GM21447 (cell line): Measurements from ENCODE around the gene UBP1.
"Not testable (repeated sequence)": the region's sequence is repeated elsewhere in the genome, so short reads cannot be mapped to it uniquely, and the experiment has no call there.

Experiments
- ATAC-seq: cut with Tn5 transposase; IDR thresholded peaks from one replicate; pipeline ENCODE4 v1.9.1; 2021; ENCODE audit not compliant: unreplicated experiment

The UBP1 gene, protein sequence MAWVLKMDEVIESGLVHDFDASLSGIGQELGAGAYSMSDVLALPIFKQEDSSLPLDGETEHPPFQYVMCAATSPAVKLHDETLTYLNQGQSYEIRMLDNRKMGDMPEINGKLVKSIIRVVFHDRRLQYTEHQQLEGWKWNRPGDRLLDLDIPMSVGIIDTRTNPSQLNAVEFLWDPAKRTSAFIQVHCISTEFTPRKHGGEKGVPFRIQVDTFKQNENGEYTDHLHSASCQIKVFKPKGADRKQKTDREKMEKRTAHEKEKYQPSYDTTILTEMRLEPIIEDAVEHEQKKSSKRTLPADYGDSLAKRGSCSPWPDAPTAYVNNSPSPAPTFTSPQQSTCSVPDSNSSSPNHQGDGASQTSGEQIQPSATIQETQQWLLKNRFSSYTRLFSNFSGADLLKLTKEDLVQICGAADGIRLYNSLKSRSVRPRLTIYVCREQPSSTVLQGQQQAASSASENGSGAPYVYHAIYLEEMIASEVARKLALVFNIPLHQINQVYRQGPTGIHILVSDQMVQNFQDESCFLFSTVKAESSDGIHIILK

DNA sequence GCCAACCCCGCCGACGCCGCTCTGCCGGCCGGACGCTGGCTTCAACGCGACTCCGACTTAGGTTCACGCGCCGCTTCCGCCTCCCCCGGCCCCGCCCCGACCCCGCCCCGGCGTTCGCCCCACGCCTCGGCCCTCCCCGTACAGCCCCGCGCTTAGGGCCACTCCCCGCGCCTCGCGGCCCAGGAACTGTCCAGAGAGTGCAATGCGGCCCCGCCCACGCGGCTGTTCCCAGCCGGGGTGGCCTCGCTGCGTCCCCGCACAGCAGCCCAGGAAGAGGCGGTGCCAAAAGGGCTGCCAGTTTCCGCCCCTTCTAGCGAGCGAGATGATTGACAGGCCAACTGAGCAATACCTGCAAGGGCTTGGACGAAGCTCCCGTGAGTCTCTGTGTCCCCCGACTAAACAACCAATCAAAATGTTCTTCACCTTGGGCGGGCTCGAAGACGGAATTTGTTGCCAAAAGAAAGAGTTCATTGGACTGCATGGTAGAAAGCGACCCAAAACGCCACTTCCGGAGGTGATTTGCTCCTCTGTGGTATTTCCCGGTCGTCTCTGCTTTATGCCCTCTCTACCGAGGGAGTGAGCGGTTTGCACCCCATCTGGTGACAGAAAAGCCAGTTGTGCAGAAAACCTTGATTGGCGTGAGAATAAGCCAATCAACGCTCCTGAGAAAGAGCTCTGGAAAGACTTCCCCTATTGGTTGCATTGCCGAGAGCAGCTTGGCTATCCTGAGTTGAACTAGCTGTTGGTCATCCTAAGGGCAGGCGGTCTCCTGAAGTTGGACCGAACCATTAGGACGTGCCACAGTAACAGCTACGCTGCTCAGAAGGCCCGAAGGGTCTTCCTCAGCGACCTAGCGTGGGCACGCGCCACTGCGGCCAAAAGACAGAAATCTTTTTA, at the start of gene UBP1:
UBP1 (minus strand) TSS at position 78 of the 897 bp plus-strand sequence. CDS start 557 bp downstream, outside the sequence.
- peak; percentile 80 for ATAC-seq

DNA sequence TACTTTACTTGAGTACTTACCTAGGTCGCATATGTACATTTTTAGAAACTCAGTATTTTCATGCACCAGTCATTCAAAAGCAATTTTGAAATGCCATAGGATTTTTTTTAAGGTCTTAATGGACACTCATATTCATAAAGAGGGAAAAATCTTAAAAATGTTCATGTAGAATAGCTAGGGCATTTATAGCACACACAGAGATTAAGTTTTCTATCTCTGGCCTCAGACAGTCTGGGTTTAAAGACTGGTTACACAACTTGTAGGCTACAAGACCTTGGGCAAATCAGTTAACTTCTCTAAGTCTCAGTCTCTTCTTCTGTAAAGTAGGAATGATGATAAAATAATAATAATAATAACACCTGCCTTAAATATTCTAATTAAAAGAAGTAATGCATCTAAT, 48.5 kb upstream of the UBP1 start:
- ATAC-seq = no peak

DNA sequence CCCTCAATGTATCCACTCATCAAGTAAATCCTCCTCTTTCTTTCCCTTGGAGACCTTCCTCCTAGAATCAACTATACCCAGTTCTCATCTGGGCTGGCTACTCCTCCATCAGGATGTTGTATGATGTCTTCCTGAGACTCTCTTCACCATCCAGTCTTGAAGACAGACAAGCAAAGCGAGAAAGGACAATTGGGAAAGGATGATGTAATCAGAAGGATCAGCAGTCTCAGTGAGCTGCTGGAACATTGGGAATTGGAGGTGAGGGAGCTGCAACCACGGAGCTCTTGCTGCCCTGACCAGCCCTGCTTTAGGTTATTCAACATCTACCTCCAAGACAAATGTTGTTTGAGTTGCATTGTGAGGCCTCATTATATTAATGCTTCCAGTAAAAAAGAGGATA, 48.0 kb upstream of the UBP1 start:
- ATAC-seq = no peak

DNA sequence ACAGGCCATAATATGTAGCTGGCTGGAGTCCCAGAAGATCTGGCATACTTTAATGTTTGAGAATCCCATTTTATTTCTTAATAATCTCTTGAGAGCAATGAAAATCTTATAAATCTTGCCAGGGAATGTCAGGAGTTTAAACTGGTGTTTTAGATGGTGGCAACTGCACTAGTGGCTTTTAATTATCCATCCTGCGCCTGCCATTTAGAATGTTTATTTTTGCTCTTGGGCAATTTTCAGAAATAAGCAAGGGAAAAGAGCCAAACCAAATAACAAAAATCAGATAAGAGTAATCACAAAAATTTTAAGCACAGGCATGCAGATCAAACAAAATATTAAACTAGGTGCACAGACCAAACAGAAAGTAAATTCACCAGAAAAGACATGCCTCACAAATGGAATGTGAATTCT, 41.9 kb upstream of the UBP1 start:
- no peak for ATAC-seq

DNA sequence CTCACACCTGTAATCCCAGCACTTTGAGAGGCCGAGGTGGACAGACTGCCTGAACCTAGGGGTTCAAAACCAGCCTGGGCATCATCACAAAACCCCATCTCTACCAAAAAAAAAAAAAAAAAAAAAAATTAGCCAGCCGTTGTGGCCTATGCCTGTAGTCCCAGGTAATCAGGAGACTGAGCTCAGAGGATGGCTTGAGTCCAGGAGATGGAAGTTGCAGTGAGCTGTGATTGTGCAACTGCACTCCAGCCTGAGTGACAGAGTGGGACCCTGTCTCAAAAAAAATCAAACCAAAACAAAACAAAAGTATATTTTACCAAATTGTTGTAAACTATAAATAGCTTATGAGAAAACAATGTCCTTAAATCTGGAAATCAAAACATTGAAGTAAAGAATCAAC, 34.7 kb upstream of the UBP1 start:
- ATAC-seq = no peak

DNA sequence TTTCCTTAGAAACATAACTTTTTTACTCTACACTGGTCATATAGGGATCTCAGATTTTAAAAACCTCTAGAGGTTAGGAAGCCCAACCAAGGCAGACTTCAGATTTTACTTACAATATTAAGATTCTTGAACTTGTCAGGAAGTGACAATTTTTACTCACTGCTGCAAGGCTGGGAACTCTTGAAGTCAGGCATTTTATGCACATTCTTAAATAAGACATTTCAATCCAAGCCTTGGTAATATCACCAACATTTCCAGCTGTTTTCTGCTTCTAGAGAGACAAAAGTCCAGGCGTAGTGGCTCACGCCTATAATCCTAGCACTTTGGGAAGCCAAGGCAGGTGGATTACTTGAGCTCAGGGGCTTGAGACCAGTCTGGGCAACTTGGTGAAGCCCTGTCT, 33.6 kb upstream of the UBP1 start:
- no peak for ATAC-seq

DNA sequence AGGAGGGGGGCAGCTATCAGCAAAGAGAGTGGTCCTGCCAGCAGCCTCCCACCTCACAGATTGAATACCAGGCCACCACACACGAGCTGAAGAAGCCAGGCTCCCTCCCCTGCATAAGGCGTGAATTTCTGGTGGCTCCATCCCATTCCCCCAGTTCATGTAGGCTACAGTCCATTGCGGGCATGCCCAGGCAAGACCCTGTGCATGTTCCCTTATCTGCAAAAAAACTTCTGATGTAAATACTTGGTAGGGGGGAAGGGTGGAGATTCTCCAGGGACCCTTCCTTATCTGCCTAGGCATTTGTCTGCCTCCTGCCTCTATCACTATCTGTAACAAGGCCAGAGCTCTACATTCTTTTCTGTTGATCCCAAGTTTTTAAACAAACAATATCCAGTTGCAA, 27.6 kb upstream of the UBP1 start:
- ATAC-seq = no peak

DNA sequence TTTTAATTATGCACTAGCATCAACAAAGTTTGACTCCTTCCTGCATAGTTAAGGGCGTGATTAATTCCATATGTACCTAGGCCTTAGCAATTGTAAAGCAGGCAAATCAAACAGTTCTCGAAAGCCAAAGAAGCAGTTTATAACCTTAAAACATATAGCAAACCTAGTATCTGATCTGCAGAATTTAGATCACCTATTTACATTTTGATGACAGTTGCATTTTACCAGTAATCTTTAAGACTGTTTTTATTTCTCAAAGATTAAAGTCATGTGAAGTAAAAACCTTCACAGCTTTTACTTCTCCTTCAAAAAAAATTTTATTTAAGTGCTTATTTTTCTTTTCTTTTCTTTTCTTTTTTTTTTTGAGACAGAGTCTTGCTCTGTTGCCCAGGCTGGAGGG, 20.9 kb upstream of the UBP1 start:
- no peak for ATAC-seq

DNA sequence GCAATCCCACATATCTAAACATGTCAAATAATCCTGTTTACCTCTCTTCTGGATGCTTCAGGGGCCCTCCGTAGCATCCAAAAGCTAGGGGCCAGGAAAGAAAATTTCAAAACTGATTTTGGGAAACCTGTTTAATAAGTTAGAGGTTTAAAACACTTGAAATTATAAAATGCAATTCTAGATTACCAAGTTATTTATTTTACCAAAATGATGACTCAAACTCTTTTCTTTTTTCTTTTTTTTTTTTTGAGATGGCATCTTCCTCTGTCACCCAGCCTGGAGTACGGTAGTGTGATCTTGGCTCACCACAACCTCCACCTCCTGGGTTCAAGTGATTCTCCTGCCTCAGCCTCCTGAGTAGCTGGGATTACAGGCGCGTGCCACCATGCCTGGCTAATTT, 19.4 kb upstream of the UBP1 start:
- ATAC-seq = not testable (repeated sequence)

DNA sequence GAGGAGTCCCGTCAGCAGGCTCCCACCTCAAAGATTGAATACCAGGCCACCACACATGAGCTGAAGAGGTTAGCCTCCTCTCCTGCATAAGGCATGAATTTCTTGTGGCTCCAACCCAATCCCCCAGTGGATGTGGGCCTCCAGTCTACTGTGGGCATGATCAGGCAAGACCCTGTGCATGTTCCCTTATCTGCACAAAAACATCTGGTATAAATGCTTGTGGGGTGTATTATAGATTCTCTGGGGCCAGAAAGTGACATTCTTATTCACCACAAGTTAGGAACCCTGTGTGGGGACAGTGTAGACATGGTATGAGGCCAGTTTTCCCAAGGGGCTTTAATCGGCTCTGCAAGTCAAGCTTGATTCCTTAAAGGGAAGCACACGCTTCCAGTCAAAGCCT, 18.2 kb upstream of the UBP1 start:
- no peak for ATAC-seq

DNA sequence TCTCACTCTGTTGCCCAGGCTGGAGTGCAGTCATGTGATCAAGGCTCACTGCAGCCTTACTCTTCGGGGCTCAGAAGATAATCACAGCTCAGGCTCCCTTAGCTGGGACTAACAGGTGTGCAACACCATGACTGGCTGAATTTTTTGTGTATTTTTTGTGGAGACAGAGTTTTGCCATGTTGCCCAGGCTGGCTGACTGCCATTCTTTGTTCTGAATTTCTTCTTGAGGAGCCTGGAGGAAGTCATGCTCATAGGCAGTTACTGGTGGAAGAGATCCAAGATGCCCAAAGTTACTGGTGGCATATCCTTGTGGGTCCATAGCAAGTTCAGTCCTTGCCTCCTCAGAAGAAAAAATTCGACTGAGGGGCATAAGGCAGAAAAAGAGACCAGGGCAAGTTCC, 16.6 kb upstream of the UBP1 start:
- ATAC-seq = no peak

DNA sequence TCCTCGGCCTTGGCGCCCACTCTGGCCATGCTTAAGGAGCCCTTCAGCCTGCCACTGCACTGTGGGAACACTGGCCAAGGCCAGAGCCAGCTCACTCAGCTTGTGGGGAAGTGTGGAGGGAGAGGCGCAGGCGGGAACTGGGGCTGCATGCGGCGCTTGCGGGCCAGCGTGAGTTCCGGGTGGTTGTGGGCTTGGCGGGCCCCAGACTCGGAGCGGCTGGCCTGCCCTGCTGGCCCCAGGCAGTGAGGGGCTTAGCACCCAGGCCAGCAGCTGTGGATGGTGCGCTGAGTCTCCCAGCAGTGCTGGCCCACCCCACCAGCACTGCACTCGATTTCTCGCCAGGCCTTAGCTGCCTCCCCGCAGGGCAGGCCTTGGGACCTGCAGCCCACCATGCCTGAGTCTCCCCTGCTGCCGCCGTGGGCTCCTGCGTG, 13.1 kb upstream of the UBP1 start:
- ATAC-seq = no peak

DNA sequence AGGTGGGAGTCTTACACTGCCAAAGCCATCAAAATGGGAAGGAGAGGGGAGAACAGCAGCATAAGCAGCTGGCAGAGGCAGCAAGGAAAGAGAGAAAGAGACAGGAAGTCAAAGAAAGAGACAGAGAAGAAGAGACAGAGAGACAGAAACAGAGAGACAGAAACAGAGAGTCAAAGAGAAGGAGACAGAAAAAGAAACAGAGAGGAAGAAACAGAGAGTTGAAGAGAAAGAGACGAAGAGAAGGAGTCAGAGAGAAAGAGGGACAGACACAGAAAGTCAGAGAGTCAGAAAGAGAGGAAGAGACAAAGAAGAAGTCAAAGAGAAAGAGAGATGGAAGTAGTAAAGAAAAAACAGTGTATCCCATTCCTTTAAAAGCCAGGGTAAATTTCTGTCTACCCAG, 11.8 kb upstream of the UBP1 start:
- ATAC-seq = not testable (repeated sequence)

DNA sequence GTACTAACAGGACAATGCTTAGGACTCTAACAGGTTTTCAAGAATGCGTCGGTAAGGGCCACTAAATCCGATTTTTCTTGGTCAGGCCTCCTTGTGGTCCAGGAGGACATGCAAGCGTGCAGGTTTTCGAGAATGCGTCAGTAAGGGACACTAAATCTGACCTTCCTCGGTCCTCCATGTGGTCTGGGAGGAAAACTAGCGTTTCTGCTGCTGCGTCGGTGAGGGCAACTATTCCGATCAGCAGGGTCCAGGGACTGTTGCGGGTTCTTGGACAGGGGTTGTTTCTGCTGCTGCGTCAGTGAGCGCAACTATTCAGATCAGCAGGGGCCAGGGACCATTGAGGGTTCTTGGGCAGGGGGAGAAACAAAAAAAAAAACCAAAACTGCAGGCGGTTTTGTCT, 7.8 kb upstream of the UBP1 start:
- ATAC-seq = no peak

DNA sequence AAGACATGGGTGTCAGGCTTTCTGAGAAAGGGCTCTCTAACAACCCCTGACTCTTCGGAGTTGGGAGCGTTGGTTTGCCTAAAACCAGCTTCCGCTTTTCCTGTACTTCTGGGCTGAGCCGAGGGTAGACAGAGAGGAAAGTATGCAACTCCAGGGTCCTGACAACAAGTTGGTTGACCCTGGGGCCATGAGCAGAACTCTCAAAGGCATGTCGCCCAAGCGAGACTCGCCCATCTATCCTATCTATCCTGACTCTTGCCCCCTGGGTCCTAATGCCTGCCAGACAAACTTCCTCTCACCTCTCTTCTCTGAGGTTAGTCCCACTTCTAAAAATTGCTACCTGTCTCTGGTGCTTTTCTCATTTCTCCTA, 7.0 kb upstream of the UBP1 start:
- ATAC-seq = not testable (repeated sequence)

DNA sequence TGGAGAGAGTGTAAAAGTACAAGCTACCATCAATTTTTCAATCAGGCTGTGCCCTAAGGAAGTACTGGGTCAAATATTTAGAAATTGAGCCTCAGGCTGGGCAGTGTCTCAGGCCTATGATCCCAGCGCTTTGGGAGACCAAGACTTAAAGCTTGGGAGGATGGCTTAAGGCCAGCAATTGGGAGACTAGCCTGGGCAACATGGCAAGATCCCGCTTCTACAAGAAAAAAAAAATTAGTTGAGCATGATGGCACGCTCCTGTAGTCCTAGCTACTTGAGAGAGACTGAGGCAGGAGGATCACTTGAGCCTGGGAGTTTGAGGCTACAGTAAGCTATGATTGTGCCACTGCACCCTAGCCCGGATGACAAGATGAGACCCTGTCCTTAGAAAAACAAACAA, 2.0 kb upstream of the UBP1 start:
- ATAC-seq = no peak

DNA sequence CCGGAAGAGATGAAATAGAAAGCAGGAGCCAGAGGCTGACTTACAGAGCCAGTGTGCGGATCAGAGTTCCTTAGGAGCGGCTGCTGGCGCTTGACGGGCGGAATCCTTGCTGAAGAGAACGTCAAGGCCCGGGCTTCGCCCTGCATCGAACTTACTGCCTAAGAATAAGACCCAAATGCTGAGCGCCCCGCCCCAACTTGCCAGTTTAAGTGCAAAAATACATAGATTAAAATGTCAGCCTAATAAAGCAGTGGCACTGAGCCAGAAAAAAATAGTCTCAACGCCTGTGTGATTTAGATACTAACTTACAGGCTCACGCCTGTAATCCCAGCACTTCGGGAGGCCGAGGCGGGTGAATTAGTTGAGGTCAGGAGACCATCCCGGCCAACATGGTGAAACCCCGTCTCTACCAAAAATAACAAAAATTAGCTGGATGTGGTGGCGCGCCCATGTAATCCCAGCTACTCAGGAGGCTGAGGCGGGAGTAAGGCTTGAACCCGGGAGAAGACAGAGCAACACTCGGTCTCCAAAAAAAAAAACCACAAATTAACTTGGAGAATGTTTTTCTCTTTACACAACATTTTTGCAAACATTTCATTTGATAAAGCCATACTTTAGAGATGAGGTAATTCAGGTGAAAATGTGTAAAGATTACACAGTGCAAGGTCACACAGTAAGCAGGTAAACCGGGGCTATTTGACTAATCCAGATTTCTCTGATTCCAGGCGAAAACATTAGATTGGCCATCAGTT, 1.2 kb upstream of the UBP1 start:
- peak; percentile 1 for ATAC-seq

DNA sequence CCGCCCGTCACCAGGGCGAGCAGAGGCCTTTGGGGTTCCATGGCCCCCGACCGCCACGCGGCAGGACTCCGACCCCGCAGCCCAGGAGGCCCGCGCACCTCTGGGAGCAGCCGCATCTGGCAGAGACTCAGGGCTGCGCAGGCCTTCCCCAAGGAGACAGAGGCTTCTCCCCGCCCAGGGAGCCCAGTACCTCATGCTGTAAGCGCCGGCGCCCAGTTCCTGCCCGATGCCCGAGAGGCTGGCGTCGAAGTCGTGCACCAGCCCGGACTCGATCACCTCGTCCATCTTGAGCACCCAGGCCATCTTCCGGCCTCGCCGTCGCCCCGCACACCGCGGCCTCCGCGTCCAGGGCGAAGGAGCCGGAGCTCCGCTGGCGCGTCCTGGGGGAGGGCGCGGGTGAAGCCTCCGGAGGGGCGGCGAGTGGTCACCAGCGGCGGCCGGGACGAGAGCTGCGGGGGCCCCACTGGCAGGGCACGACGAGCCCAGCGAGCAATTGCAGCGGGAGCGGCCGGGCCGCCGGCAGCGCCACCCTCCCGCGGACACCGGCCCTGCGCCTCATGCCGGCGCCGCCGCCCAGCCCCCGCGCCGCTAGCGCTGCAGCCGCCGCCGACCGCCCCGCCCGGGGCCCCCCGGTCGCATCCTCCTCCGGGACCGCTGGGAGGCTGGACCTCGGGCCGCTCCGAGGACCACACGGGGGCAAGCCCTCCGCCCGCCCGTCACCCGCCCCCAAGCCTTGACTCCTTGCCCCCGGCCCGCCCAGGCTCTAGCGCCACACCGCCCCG, 468 bp downstream of the UBP1 start:
- peak; percentile 22 for ATAC-seq

DNA sequence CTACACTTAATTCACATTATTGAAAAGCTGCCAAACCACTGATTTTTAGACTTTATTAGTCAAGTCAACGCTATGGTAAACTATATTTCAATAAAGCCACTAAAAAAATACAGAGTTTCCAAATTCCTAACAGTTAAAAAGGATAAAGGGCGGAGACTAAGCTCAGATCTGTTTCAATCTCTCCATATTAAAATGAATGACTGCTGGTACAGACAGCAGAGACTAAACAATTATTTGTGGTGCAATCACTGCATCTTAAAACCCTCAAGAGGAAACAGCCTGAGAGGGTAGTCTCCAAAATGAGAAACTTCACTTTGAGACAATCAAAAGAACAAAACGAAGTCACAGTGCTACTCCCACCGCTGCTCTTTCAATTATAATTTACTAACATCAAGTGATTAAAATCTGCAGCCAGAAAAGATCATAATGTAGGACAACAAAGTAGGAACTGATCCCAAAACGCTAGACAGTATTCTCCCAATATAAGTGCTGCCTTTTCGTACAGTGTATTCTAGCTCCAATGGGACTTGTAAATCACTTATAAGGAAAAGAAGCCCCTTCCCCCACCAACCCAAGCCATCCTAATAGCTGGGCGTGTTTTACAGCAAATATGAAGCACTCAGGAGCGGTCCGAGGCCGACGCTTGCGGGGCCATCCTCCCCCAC, 1.2 kb downstream of the UBP1 start:
- ATAC-seq = no peak

DNA sequence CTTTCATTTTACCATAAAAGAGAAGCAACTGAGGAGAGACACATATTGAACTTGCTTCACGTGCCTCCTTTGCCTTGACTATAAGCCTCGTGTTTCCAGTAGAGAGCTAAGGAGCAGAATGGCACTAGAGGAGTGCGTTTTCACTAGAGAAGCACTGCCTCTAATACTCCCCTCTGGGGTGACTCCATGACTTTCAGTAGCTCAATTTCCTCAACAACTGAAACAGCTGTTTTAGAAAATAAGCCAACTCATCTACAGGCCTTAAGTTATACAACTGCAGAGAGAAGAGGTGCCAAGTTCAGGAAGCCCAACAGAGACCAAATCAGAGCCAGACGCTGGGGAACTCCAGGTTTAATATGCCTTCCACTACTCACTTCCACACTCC, 1.9 kb downstream of the UBP1 start:
- no peak for ATAC-seq
